Measurements from ENCODE around the gene FOSB.
"Not testable (repeated sequence)": the region's sequence is repeated elsewhere in the genome, so short reads cannot be mapped to it uniquely, and the experiment has no call there.

Gene FOSB

GRCh38 chr19:45506246-45506988 lies 38.6 kb downstream of the FOSB start:
- no peaks in the 10 kb centered on the region for H3K27me3 Mint-ChIP-seq
- peak overlapping the region; percentile 99 for H3K4me3 Mint-ChIP-seq
- ATAC-seq (ENCODE audit: low read depth) (peak; percentile 76), DNase-seq (ENCODE audit: low spot score in 2 of 2) (peak; percentile 98 to 99)
- H3K4me1 Mint-ChIP-seq = peaks cover 36% of the 10 kb centered on the region
- no peaks in the 10 kb centered on the region for H3K9me3 Mint-ChIP-seq
- H3K36me3 Mint-ChIP-seq = peaks cover 2% of the 10 kb centered on the region
- peak overlapping the region; percentile 94 for H3K27ac Mint-ChIP-seq

DNA sequence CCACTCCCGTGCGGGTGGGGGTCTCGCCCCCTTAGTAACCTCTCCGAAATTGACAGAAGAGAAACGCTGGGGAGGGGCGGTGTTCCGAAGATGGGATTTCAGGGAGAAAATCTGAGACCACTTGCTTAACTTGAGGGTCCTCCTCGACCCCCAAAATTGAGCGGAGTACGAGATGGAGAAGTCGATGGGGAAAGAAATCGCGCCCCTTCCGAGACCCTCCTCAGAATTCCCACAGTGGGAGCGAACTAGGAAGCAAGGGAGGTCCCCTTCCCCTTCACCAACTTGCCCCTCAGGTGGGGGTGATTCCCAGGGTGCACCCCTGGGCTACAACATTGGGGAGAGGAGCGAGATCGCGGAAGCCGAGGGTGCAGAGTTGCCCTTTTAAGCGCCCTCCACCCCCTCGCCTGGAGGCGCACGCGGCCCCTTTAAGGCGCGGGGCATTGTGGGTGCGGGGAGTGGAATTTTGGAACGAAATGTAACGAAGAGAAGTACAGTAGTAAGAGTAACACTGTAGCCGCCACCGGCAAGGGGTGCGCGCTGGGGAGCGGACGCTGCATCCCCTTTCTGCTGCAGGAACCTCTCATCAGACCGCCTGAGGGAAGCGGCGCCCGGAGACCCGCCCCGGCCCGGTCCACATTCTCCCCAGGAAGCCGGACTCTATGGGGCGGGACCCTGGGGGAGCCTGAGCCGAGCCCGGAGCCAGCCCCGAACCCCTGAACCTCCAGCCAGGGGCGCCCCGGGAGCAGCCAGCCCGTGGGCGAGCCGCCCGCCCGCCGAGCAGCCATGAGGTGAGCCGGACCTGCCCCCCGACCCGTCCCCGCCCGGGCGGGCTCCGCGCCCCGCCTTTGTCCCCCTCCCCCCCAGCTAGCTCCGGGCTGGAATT lies 39.4 kb downstream of the FOSB start, which contains the start of gene VASP:
TSS of gene VASP (plus strand) at position 491 of the 883 bp plus-strand sequence. CDS start at position 784, 293 bp downstream.
- Mint-ChIP-seq H3K4me3 (peak within 1 kb of the TSS; percentile 99), H3K27me3 (no peaks in the 10 kb centered on the region), H3K4me1 (peaks cover 35% of the 10 kb centered on the region), H3K27ac (peak within 1 kb of the TSS; percentile 94), H3K36me3 (peaks cover 2% of the 10 kb centered on the region), H3K9me3 (no peaks in the 10 kb centered on the region)
- DNase-seq (ENCODE audit: low spot score in 2 of 2) (peak; percentile 85 to 90), ATAC-seq (ENCODE audit: low read depth) (peak; percentile 71)

- DNase-seq (ENCODE audit: low spot score in 2 of 2) (no peak), ATAC-seq (ENCODE audit: low read depth) (no peak)
- H3K4me3 Mint-ChIP-seq = peak overlapping the region; percentile 99
- peaks cover 35% of the 10 kb centered on the region for H3K4me1 Mint-ChIP-seq
- no peaks in the 10 kb centered on the region for H3K27me3 Mint-ChIP-seq
- peak overlapping the region; percentile 87 for H3K27ac Mint-ChIP-seq
- peaks cover 2% of the 10 kb centered on the region for H3K36me3 Mint-ChIP-seq
- H3K9me3 Mint-ChIP-seq = no peaks in the 10 kb centered on the region
These were observed 40.1 kb downstream of the FOSB start for GRCh38 chr19:45507872-45508416.

- no peaks in the 10 kb centered on the region for H3K27me3 Mint-ChIP-seq
- ATAC-seq (ENCODE audit: low read depth) = no peak
- H3K36me3 Mint-ChIP-seq = peaks cover 2% of the 10 kb centered on the region
- no peak for DNase-seq (ENCODE audit: low spot score in 2 of 2)
- H3K9me3 Mint-ChIP-seq = no peaks in the 10 kb centered on the region
- H3K4me3 Mint-ChIP-seq = peak overlapping the region; percentile 99
- peaks cover 36% of the 10 kb centered on the region for H3K4me1 Mint-ChIP-seq
- H3K27ac Mint-ChIP-seq = peak overlapping the region; percentile 87
These were observed 40.6 kb downstream of the FOSB start for GRCh38 chr19:45508417-45508860.

DNA sequence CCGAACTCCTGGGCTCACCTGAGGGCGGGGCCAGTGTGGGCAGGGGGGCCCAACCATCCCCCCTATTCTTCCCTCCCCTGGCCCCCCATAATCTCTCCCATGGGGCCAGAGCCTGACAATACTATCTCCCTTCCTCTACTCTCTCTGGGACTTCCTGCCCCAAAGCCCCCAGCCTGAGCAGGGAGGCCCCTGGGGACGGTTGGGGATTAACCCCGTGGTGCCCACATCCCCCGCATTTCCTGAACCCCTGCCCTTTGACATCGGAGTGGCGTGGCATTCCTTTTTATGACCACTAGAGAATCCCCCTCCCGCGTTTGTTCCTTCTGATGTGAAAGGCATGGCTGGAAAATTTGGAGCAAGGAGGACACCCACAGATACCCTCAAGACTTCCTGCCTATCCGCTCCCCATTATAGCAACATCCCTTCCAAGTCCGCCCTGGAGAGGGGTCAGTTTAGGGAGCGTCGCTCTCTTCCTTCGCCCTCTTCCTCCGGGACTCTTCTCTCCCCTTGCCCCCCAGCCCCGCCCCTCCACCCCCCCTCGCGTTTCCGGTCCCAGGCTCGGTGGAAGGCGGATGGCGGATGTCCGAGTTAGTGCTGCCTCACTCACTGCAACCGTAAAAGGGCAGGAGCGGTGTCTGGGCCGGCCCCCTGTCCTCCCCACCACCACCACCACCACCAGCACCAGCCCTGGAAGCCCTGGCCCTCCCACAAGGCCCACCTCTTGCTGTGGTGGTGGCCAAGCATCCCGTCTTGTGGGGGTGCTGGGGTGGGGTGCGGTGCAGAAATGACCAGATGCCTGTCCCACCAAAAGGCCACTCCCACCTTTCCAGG lies 41.3 kb downstream of the FOSB start:
- ATAC-seq (ENCODE audit: low read depth) = no peak
- Mint-ChIP-seq H3K27ac (peak overlapping the region; percentile 87), H3K9me3 (no peaks in the 10 kb centered on the region), H3K27me3 (no peaks in the 10 kb centered on the region), H3K4me1 (peaks cover 40% of the 10 kb centered on the region), H3K36me3 (peaks cover 2% of the 10 kb centered on the region), H3K4me3 (peak overlapping the region; percentile 99)
- no peak for DNase-seq (ENCODE audit: low spot score in 2 of 2)

GRCh38 chr19:45509692-45510015 lies 41.9 kb downstream of the FOSB start:
- Mint-ChIP-seq H3K4me1 (peaks cover 41% of the 10 kb centered on the region), H3K27me3 (no peaks in the 10 kb centered on the region), H3K36me3 (peaks cover 2% of the 10 kb centered on the region), H3K4me3 (peak overlapping the region; percentile 99), H3K9me3 (no peaks in the 10 kb centered on the region), H3K27ac (peak overlapping the region; percentile 87)
- DNase-seq (ENCODE audit: low spot score in 2 of 2) = no peak
- ATAC-seq (ENCODE audit: low read depth) = no peak

DNA sequence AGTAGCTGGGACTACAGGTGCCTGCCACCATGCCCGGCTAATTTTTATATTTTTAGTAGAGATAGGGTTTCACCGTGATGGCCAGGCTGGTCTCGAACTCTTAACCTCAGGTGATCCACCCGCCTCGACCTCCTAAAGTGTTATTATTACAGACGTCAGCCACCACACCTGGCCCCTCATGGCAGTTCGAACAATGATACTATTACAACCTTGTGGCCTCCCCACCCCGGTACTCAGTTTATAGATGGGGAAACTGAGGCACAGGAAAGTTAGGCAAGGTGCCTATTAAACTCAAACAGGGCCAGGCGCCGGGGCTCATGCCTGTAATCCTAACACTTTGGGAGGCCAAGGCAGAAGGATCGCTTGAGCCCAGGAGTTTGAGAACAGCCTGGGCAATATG lies 42.6 kb downstream of the FOSB start:
- not testable (repeated sequence) for DNase-seq (ENCODE audit: low spot score in 2 of 2); H3K9me3 Mint-ChIP-seq; H3K27me3 Mint-ChIP-seq; H3K36me3 Mint-ChIP-seq; ATAC-seq (ENCODE audit: low read depth)
- Mint-ChIP-seq H3K4me1 (peaks cover 45% of the 10 kb centered on the region), H3K27ac (peak overlapping the region; percentile 87), H3K4me3 (peak overlapping the region; percentile 99)

GRCh38 chr19:45511074-45511473 lies 43.3 kb downstream of the FOSB start:
- no peaks in the 10 kb centered on the region for H3K9me3 Mint-ChIP-seq
- peaks cover 49% of the 10 kb centered on the region for H3K4me1 Mint-ChIP-seq
- no peaks in the 10 kb centered on the region for H3K27me3 Mint-ChIP-seq
- peak overlapping the region; percentile 87 for H3K27ac Mint-ChIP-seq
- H3K36me3 Mint-ChIP-seq = peaks cover 4% of the 10 kb centered on the region
- H3K4me3 Mint-ChIP-seq = peak overlapping the region; percentile 99
- DNase-seq (ENCODE audit: low spot score in 2 of 2) (no peak), ATAC-seq (ENCODE audit: low read depth) (no peak)

DNA sequence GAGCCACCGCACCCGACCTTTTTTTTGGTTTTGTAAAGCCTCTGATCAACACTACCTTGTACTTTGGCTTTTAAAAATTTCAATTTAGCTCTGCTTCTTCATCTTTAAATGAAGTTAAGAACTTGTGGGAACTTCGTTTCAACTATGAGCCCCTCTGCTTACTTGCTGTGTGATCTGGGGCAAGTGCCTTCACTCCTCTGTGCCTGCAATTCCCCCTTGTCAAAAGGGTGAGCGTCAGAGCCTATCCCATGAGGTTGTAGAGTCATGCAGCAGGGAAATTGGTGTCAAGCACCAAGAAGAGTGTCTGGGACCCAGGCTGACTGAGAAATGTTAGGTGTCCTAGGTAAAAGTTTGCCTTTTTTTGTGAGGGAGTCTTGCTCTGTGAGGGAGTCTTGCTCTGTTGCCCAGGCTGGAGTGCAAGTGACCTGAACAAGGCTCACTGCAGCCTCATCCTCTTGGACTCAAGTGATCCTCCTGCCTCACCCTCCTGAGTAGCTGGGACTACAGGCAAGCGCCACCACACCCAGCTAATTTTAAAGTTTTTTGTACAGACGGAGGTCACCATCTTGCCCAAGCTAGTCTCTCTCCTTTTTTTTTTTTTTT lies 45.2 kb downstream of the FOSB start:
- Mint-ChIP-seq H3K36me3 (peaks cover 12% of the 10 kb centered on the region), H3K27ac (peak overlapping the region; percentile 85), H3K27me3 (no peaks in the 10 kb centered on the region), H3K9me3 (no peaks in the 10 kb centered on the region), H3K4me1 (peaks cover 59% of the 10 kb centered on the region), H3K4me3 (peak overlapping the region; percentile 66)
- DNase-seq (ENCODE audit: low spot score in 2 of 2) (no peak), ATAC-seq (ENCODE audit: low read depth) (no peak)

DNA sequence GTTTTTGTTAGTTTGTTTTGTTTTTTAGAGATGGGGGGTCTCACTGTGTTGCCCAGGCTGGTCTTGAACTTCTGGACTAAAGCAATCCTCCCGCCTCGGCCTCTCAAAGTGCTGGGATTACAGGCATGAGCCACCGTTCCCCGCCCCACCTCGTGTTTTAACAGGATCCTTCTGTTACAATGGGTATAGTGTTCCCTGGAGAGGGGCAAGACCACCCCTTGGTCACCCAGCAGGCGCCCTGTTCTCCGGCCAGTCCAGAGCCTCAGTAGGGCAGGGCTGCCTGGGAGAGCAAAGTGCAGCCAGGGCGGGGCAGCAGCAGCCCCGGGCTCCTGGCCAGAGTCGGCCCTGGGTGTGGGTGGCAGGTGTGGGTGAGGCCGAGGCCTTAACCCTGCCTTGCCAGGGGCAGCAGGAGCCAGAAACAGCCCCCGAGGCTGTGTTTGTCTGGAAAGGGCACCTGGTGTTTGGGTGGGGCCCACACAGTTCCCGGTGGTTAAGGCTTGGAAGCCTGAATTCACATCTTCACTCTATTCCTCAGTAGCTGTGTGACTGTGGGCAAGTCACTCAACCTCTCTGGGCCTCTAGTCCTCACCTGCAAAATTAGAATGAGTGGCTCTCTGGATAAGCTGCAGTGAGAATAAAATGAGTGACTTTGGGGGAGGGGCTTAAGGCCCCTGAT lies 46.7 kb downstream of the FOSB start:
- no peak for ATAC-seq (ENCODE audit: low read depth)
- no peak for DNase-seq (ENCODE audit: low spot score in 2 of 2)
- peaks cover 55% of the 10 kb centered on the region for H3K4me1 Mint-ChIP-seq
- peaks cover 19% of the 10 kb centered on the region for H3K36me3 Mint-ChIP-seq
- no peaks in the 10 kb centered on the region for H3K27me3 Mint-ChIP-seq
- peak overlapping the region; percentile 85 for H3K27ac Mint-ChIP-seq
- no peaks in the 10 kb centered on the region for H3K9me3 Mint-ChIP-seq
- peak overlapping the region; percentile 75 for H3K4me3 Mint-ChIP-seq

DNA sequence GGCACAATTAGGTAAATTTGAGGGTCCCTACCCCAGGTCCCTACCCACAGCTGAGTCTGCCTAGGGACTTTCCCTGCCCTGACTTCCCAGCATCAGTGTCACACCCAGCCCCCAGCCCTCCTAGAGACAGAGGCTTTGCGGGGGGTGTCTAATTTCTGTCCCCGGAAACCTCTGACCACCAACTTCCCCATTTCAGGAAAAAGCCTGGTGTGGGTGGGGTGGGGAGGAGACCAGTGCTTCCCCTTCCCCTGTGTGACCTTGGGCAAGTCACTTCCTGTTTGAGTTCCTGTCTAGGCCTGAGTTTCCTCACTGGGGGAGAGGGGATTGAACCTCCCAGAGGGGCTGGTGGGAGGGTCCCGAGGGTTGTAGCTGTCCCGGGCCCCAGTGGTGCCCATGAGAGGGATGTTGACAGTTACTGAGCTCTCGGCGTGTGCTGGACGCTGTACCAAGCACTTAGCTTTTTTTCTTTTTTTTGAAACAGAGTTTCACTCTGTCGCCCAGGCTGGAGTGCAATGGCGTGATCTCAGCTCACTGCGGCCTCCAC lies 47.4 kb downstream of the FOSB start:
- peaks cover 22% of the 10 kb centered on the region for H3K36me3 Mint-ChIP-seq
- peaks cover 50% of the 10 kb centered on the region for H3K4me1 Mint-ChIP-seq
- ATAC-seq (ENCODE audit: low read depth) (peak; percentile 78), DNase-seq (ENCODE audit: low spot score in 2 of 2) (peak; percentile 49 to 67)
- no peaks in the 10 kb centered on the region for H3K9me3 Mint-ChIP-seq
- H3K27ac Mint-ChIP-seq = peak overlapping the region; percentile 85
- peak overlapping the region; percentile 75 for H3K4me3 Mint-ChIP-seq
- no peaks in the 10 kb centered on the region for H3K27me3 Mint-ChIP-seq

GRCh38 chr19:45515807-45516401 lies 48.1 kb downstream of the FOSB start:
- ATAC-seq (ENCODE audit: low read depth) = no peak
- H3K4me3 Mint-ChIP-seq = peak overlapping the region; percentile 75
- H3K9me3 Mint-ChIP-seq = no peaks in the 10 kb centered on the region
- no peaks in the 10 kb centered on the region for H3K27me3 Mint-ChIP-seq
- DNase-seq (ENCODE audit: low spot score in 2 of 2) = no peak
- peak overlapping the region; percentile 85 for H3K27ac Mint-ChIP-seq
- peaks cover 44% of the 10 kb centered on the region for H3K4me1 Mint-ChIP-seq
- peaks cover 22% of the 10 kb centered on the region for H3K36me3 Mint-ChIP-seq

Measured in memory B cell (primary cell).